Motor neuron (in vitro differentiated cells): ENCODE measurements around the gene RGS7. TPM values are rescaled to one million over a fixed set of nuclear protein-coding genes. Genes with fewer than 3 reads are reported as not detected.
"Not testable (repeated sequence)": the region's sequence is repeated elsewhere in the genome, so short reads cannot be mapped to it uniquely, and the experiment has no call there.

Experiments
- ATAC-seq, 8 experiments: fragments of 200-7000 bp; cut with Tn5 transposase; replicated peaks in 6 of 8; 2 replicates each; pipeline ENCODE4 v1.8.0; 2021; ENCODE audit warnings: mild to moderate bottlenecking in 8 of 8, moderate library complexity in 8 of 8
- H3K27ac ChIP-seq, 2 donors: fragments of 250-450 bp; sonication (Bioruptor Pico); 2 replicates each; pipeline ENCODE4 v1.9.0; 2021; ENCODE audit warnings: antibody characterized with exemption in 2 of 2, mild to moderate bottlenecking in 2 of 2, moderate library complexity in 1 of 2
- H3K4me1 ChIP-seq, 2 donors: fragments of 250-450 bp; sonication (Bioruptor Pico); replicated peaks in 1 of 2; 2 replicates each; pipeline ENCODE4 v1.6.1; 2021; ENCODE audit warnings: antibody characterized with exemption in 2 of 2, mild to moderate bottlenecking in 2 of 2, moderate library complexity in 1 of 2
- H3K4me3 ChIP-seq, 5 donors: fragments of 250-450 bp; sonication (Bioruptor Pico); 2 replicates each; pipeline ENCODE4 v1.9.0; 2021; ENCODE audit warnings: antibody characterized with exemption in 5 of 5, mild to moderate bottlenecking in 5 of 5, moderate library complexity in 4 of 5
- WGBS, 10 experiments: fragments of 450-650 bp; shearing (Covaris generic); methylation state at CpG; one replicate each; pipeline ENCODE4 v1.0.0; 2022; 5-methylcytosine and 5-hydroxymethylcytosine counted together
- in situ Hi-C, 9 experiments: fragments of 400-800 bp; cut with MboI; loops; one replicate each; pipeline ENCODE4 v1.15.0; 2021; ENCODE audit warnings: low sequenced_read_pairs in 9 of 9, low pct_unique_long_range_greater_than_20kb in 2 of 9; ENCODE audit not compliant: unreplicated experiment in 9 of 9
- total RNA-seq, 8 experiments: library from RNA; unstranded; fragments of 300-600 nt; gene quantifications; 2 replicates each; pipeline versions ENCODE4 v1.2.3 to v1.2.4, GENCODE V29; 2022

Gene RGS7
- total RNA-seq, 8 experiments from 2014 or later, result 0.42 to 25.4 (median 14.8) TPM; not detected in 2

DNA sequence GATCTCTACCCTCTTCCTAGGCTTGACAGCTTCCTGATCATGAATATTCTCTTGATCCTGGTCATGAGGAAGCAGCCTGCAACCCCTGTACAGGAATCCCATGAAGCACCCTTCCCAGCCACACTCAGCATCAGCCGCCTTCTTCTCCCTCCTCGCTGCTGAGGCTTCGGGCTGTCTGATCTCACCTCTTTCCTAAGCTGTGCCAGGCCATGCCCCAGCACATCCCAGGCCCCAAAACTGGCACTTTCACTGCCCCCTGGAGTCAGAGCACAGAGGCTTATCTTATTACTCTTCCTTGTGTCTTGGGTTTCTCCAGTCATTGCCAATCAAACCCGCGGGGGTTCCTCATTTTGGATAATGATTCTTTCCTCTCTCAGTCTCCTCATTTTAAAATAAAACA is 259.5 kb downstream of the RGS7 start:
- WGBS, 10 experiments, result 67 to 100% (median 93%) methylated on average over 2 to 5 of the region's 5 CpGs; no CpG with 5 or more reads in 2 of the 10 experiments
- in situ Hi-C loops, result no loop called here

DNA sequence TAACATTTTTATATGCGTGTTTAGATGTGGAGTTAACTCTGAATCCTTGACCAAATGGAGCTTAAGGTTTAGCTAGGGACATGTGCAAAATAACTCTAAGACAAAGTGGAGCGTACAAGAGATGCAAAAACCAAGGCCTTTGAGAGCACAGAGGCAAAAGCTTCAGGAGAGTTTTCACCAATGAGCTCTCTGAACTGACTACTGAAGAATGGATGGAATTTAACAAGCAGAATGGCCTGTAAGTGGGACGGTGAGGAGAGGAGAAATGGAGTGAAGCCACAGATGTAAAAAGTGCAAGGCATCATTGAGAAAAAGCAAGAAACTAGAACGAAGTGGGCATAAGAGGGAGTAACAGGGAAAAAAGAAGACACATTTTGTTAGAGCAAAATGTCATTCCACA is 260.0 kb downstream of the RGS7 start:
- no peaks in the 10 kb centered on the region for H3K4me1 ChIP-seq
- H3K27ac ChIP-seq, result no peak overlapping the region
- H3K4me3 ChIP-seq, result no peak overlapping the region
- in situ Hi-C loops, result no loop called here
- WGBS, 10 experiments, result 0 to 95% (median 70%) methylated on average over 1 to 4 of the region's 4 CpGs; no CpG with 5 or more reads in 1 of the 10 experiments
- no peak for ATAC-seq

More for the DNA sequence above, 259.5 kb downstream of the RGS7 start:
- peaks cover 2 to 3% of the 10 kb centered on the region in 2 donors for H3K4me1 ChIP-seq
- H3K4me3 ChIP-seq, result no peak overlapping the region
- no peak for ATAC-seq
- H3K27ac ChIP-seq, result no peak overlapping the region

DNA sequence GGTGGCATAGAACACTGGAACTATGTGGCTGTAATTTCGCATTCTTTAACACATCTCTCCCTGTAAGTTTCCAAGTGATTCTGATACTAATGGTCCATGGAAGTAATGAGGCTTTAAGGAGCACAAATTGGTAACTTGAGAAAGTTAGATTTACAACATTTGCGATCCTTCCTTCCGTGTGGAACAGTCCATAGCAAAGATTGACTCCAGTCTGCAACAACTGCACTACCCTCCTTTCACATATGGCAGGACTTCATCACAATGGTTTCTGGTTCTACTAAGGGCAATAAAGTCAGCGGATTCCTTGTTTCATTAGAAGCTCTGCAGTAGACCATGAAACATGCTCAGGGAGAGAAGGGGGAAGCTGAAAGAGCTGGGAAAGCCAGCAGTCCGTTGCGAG is 261.2 kb downstream of the RGS7 start:
- Histone ChIP-seq H3K4me3 (no peak overlapping the region), H3K27ac (no peak overlapping the region), H3K4me1 (no peaks in the 10 kb centered on the region)
- ATAC-seq, result no peak
- WGBS, 10 experiments, result 14 to 94% (median 85%) methylated on average over 1 to 6 of the region's 6 CpGs; no CpG with 5 or more reads in 2 of the 10 experiments
- in situ Hi-C loops, result no loop called here

DNA sequence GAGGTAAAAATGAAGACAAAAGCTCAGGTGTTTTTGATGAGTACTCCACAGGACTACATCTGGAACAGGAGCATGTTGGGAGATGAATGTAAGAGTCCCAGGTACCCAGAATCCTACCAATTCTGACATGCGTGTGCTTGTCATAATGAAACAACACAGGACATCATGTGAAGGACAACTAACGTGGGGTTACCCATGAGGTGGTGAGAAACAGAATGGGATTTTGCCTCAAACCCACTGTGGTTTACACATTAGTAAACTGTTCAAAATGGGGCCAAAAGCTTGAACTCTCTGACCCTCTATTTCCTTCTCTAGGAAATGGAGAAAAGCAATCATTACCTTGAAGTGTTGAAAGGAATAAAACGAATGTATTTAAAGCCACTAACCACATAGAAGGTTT is 266.2 kb downstream of the RGS7 start:
- in situ Hi-C loops, result no loop called here
- WGBS, 10 experiments, result 0 to 100% (median 93%) methylated on average over 1 to 3 of the region's 3 CpGs; no CpG with 5 or more reads in 3 of the 10 experiments
- ATAC-seq, result no peak
- no peak overlapping the region for H3K4me3 ChIP-seq
- no peaks in the 10 kb centered on the region for H3K4me1 ChIP-seq
- H3K27ac ChIP-seq, result no peak overlapping the region

DNA sequence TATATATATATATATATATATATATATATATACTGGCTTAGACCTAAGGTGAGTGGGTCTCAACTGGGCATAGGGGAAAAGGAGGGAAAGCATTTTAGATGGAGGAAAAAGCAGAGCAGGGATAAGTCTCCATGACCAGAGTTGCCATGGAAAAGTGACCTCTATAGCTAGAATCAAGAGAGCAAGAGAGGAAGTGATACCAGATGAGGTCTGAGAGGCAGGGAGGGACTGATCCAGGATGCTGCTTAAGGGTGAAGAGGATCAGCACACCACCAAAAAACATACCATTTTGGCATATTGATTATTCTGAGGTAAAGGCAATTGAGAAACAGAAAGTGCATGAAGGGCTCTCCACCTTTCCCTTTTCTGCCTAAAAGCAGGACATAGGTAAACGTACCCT is 267.9 kb downstream of the RGS7 start:
- H3K4me3 ChIP-seq, H3K4me1 ChIP-seq, H3K27ac ChIP-seq, ATAC-seq, in situ Hi-C loops: not testable (repeated sequence)
- WGBS, 10 experiments, result 33 to 100% (median 100%) methylated on average over 1 of the region's 1 CpG; no CpG with 5 or more reads in 6 of the 10 experiments

DNA sequence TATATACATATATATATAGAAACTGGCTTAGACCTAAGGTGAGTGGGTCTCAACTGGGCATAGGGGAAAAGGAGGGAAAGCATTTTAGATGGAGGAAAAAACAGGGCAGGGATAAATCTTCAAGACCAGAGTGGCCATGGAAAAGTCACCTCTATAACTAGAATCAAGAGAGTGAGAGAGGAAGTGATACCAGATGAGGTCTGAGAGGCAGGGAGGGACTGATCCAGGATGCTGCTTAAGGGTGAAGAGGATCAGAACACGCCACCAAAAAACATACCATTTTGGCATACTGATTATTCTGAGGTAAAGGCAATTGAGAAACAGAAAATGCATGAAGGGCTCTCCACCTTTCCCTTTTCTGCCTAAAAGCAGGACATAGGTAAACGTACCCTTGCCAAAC is 268.9 kb downstream of the RGS7 start:
- H3K27ac ChIP-seq, in situ Hi-C loops, ATAC-seq, H3K4me1 ChIP-seq, H3K4me3 ChIP-seq: not testable (repeated sequence)
- WGBS, 10 experiments, result 0 to 100% (median 100%) methylated on average over 1 to 2 of the region's 2 CpGs; no CpG with 5 or more reads in 4 of the 10 experiments

DNA sequence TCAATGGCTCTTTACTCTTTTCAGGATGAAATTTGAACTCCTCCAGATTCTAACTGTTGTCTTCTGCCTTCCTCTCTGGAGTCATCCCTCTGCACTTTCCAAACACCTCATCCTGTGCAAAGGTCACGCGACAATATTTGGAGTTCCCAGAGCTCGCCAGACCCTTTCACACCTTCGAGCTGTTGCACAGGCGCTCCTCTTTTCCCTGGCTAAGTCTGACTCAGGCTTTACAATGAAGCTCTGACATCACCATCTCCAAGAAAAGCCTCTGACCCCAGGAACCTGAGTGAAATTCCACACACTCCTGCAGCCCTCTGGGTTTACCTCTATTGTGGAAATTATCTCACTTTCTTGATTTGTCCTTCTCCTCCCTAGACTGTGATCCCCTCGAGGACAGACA is 270.3 kb downstream of the RGS7 start:
- in situ Hi-C loops, result no loop called here
- Histone ChIP-seq H3K27ac (no peak overlapping the region), H3K4me3 (no peak overlapping the region), H3K4me1 (no peaks in the 10 kb centered on the region)
- WGBS, 10 experiments, result 6 to 100% (median 82%) methylated on average over 2 to 6 of the region's 6 CpGs; no CpG with 5 or more reads in 1 of the 10 experiments
- ATAC-seq, result peak in 2 of 8 experiments; percentile 23 to 31

DNA sequence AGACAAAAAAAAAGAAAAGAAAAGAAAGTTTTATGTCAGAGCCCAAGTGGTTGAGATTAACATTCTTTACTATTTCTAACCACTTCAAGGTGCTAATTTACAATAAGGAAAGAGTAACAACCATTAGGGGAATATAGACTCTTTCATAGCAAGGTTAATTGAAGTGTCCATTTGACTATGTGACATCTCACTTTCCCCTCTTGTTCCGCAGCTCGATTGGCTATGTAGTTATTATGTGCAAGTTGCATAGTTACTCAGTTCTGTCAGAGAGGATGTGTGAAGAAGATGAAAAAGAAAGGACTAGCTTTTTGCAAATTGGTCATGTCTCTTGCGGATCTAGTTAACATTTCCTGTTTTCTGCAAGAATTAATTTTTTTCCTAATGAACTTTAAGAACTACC is 273.7 kb downstream of the RGS7 start:
- no peak for ATAC-seq
- in situ Hi-C loops, result no loop called here
- WGBS, 10 experiments, result 24 to 100% (median 89%) methylated on average over 1 to 3 of the region's 3 CpGs

DNA sequence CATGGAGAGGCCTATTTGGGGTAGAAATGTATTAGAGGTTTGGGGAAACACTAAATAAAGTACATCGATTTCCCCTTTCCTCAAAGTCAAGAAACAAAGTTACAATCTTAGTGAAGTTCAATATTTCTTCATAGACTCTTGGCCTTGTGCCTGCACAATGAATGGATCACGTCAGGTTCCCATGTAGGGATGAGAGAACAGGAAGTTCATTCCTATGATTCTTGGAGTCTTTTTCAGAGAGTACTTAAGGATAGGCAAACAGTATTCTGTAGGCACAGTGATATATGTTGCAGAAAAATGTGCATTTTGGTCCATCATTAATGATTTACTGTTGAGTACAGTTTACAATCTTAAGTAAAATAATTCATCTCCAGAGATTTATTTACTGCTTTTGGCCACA is 275.5 kb downstream of the RGS7 start:
- Histone ChIP-seq H3K27ac (no peak overlapping the region), H3K4me3 (no peak overlapping the region), H3K4me1 (peaks cover 6 to 12% of the 10 kb centered on the region in 2 donors)
- ATAC-seq, result no peak
- WGBS, 10 experiments, result 0 to 100% (median 89%) methylated on average over 1 to 2 of the region's 2 CpGs; no CpG with 5 or more reads in 1 of the 10 experiments
- in situ Hi-C loops, result no loop called here

More for the DNA sequence above, 273.7 kb downstream of the RGS7 start:
- Histone ChIP-seq H3K4me3 (no peak overlapping the region), H3K4me1 (peaks cover 6 to 12% of the 10 kb centered on the region in 2 donors), H3K27ac (no peak overlapping the region)

DNA sequence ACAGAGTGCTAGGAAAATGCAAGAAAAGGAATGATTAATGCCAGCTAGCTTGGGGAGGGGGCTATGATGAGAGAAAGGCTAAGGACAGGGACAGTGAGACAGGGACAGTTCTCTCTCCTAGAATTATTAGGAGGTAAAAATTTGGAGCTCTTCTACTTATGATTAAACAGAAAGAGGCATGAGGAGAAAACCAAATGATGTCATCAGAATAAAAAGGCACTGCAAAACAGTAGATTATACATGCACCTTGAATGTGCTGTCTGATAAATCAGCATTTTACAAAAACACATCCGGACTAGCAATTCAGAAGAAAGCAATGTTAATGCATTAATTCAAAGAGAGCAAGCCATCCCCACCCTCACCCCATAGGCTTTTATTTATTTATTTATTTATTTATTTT is 277.5 kb downstream of the RGS7 start:
- in situ Hi-C loops, result no loop called here
- WGBS, 10 experiments, result 33 to 100% (median 72%) methylated on average over 1 of the region's 1 CpG; no CpG with 5 or more reads in 3 of the 10 experiments
- peak in 4 of 8 experiments; percentile 16 to 39 (median 32) for ATAC-seq
- H3K4me1 ChIP-seq, result peaks cover 6 to 12% of the 10 kb centered on the region in 2 donors
- no peak overlapping the region for H3K27ac ChIP-seq
- no peak overlapping the region for H3K4me3 ChIP-seq

DNA sequence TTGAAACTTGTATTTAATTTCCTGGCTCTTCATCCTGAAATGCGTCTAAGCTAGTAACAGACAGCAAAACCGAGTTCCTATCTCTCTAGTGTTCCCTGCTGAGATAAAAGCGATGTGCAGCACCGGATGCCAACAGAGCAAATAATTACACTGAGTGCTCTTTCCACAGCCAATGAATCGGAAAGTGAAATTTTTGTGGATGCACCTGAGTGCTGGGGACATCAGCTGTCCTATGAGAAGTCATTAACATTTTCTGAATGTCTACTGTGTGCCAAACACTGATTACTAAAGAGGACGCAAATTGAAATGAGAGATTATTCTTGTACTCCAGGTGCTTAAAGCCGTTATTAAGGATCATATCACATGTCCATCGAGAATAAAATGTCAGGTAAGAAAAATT is 278.0 kb downstream of the RGS7 start:
- 29 to 100% (median 64%) methylated on average over 2 to 8 of the region's 8 CpGs for WGBS, 10 experiments
- H3K4me3 ChIP-seq, result no peak overlapping the region

DNA sequence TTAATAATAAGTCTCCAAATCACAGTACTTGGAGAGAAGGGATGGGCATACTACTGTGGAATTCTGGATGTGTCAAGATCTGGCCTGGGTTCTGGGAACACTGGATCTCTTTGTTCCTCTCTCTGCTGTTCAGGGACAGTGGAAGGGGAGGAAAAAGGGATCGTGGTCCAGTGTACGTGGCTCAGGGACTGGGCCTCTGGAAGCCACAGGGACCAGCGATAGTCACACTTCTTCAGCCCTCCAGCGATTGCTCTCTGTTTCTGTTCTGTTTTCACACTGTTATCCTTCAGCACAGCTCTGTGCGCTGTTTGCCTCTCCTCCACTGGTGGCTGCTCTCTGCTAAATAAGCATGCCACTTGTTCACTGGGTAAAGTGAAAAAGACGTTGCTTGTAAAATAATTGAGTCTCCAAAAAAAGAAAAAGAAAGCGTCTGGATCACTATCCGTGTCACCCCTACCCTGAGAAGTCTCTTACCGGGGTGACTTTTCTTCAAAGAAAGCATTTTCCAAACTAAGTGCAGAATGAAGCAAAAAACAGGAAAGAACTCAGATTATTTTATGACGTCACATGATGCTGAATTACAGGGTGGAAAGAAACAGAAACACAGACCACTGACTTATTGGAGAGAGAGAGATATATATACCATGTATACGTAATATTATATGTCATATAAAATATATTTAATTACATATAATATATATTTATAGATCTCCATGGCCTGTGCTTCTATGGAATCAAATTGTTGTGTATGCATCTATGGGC is 279.4 kb downstream of the RGS7 start:
- peaks cover 6 to 12% of the 10 kb centered on the region in 2 donors for H3K4me1 ChIP-seq
- WGBS, 10 experiments, result 5 to 88% (median 75%) methylated on average over 1 to 11 of the region's 11 CpGs
- ATAC-seq, result peak in 4 of 8 experiments; percentile 18 to 56 (median 28)
- in situ Hi-C loops, result no loop called here
- no peak overlapping the region for H3K4me3 ChIP-seq
- no peak overlapping the region for H3K27ac ChIP-seq

More for the DNA sequence above, 278.0 kb downstream of the RGS7 start:
- ATAC-seq, result peak in 1 of 8 experiments; percentile 9
- Histone ChIP-seq H3K27ac (no peak overlapping the region), H3K4me1 (peaks cover 6 to 12% of the 10 kb centered on the region in 2 donors)
- in situ Hi-C loops, result no loop called here

DNA sequence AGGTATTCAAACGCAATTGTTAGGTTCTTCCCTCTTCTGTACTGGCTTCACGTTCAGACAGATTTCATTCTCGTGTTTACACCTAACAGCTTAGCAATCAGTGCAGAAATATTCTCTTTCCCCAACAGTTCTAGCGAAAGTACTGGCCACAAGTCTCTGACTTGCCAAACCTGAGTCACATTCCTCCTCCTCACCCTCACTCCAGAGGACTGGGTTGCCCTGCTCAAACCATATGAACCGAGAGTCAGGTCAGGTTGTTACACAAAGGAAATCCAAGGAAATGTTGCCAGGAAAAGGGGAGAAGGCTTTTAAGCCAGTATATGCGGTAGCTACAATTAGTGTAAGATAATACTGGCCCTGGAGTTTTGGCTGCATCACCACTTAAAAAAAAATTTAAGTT is 282.5 kb downstream of the RGS7 start:
- Histone ChIP-seq H3K4me3 (no peak overlapping the region), H3K27ac (no peak overlapping the region), H3K4me1 (peaks cover 6 to 10% of the 10 kb centered on the region in 2 donors)
- ATAC-seq, result no peak
- WGBS, 10 experiments, result 0 to 90% (median 82%) methylated on average over 1 to 6 of the region's 6 CpGs
- in situ Hi-C loops, result no loop called here
